HCT116 (cell line): ENCODE measurements around the gene GPR146.

Source experiments
- ATF3 ChIP-seq: IDR thresholded peaks from 2 replicates; pipeline ENCODE4 v1.6.1; 2012
- CBX3 ChIP-seq: IDR thresholded peaks from 2 replicates; pipeline ENCODE4 v1.6.1; 2012; ENCODE audit warnings: low read depth
- CTCF ChIP-seq, 3 experiments: fragments of 200-600 bp in 1 of 3; sonication (generic) in 1 of 3; IDR thresholded peaks in 2 of 3; conservative IDR thresholded peaks in 1 of 3; 2 replicates each; pipeline ENCODE4 v1.5.1; 2012 to 2017; ENCODE audit warnings: low read depth in 2 of 3, low read length in 2 of 3, antibody characterized with exemption in 1 of 3, borderline replicate concordance in 1 of 3, control low read depth in 1 of 3, mild to moderate bottlenecking in 1 of 3, mixed read lengths in 1 of 3, mixed run types in 1 of 3, moderate library complexity in 1 of 3; ENCODE audit not compliant: insufficient read depth in 1 of 3
- EZH2 ChIP-seq: fragments of 200-600 bp; sonication (generic); IDR thresholded peaks from 2 replicates; pipeline ENCODE4 v1.6.1; 2017; ENCODE audit warnings: antibody characterized with exemption, mixed run types
- JUND ChIP-seq: IDR thresholded peaks from 2 replicates; pipeline ENCODE4 v1.6.1; 2012
- MAX ChIP-seq: IDR thresholded peaks from 2 replicates; pipeline ENCODE4 v1.6.1; 2012
- POLR2A ChIP-seq: IDR thresholded peaks from 2 replicates; pipeline ENCODE4 v1.7.0; 2011; ENCODE audit warnings: borderline replicate concordance; ENCODE audit not compliant: insufficient read depth, insufficient read length; ENCODE audit errors: extremely low read depth
- POLR2AphosphoS5 ChIP-seq: IDR thresholded peaks from 2 replicates; pipeline ENCODE4 v1.6.1; 2011; ENCODE audit warnings: mild to moderate bottlenecking, low read depth, low read length, moderate library complexity
- SIN3A ChIP-seq: IDR thresholded peaks from 2 replicates; pipeline ENCODE4 v1.6.1; 2012; ENCODE audit warnings: low read depth
- SP1 ChIP-seq: IDR thresholded peaks from 2 replicates; pipeline ENCODE4 v1.6.1; 2012; ENCODE audit warnings: low read depth
- SRF ChIP-seq: IDR thresholded peaks from 2 replicates; pipeline ENCODE4 v1.6.1; 2012; ENCODE audit warnings: low read depth
- ZFX ChIP-seq: fragments of 450-650 bp; IDR thresholded peaks from 2 replicates; pipeline ENCODE4 v1.6.1; 2017
- ZNF274 ChIP-seq: fragments of 200-500 bp; sonication (Bioruptor generic); IDR thresholded peaks from 2 replicates; pipeline ENCODE4 v1.6.1; 2014; ENCODE audit warnings: mild to moderate bottlenecking, low read depth, low read length, inconsistent platforms

GRCh38 chr7:1090686-1091643, 46.6 kb downstream of the GPR146 start:
- no peak for TF ChIP-seq CTCF (IDR thresholded peaks at IDR 0.05 in 2 of 3, conservative IDR thresholded peaks at IDR 0.05 in 1 of 3; ENCODE audit: borderline replicate concordance in 1 of 3, insufficient read depth in 1 of 3, low read depth in 2 of 3, low read length in 2 of 3)
- TF ChIP-seq CBX3 = no peak
- TF ChIP-seq POLR2AphosphoS5 = no peak
- TF ChIP-seq ZNF274 = no peak
- no peak for TF ChIP-seq JUND
- no peak for TF ChIP-seq SIN3A
- TF ChIP-seq EZH2 = no peak
- TF ChIP-seq SRF = no peak
- TF ChIP-seq ATF3 = no peak
- no peak for TF ChIP-seq MAX
- TF ChIP-seq SP1 = no peak
- TF ChIP-seq ZFX = no peak
- no peak for TF ChIP-seq POLR2A
